NCI-H2107 (cell line): ENCODE measurements around the gene CLDN15.
"Not testable (repeated sequence)": the region's sequence is repeated elsewhere in the genome, so short reads cannot be mapped to it uniquely, and the experiment has no call there.

ENCODE experiments used
- DNase-seq: peaks from one replicate; lab custom pipeline; 2025; lab: John Stamatoyannopoulos, UW

The CLDN15 gene, protein sequence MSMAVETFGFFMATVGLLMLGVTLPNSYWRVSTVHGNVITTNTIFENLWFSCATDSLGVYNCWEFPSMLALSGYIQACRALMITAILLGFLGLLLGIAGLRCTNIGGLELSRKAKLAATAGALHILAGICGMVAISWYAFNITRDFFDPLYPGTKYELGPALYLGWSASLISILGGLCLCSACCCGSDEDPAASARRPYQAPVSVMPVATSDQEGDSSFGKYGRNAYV

DNA sequence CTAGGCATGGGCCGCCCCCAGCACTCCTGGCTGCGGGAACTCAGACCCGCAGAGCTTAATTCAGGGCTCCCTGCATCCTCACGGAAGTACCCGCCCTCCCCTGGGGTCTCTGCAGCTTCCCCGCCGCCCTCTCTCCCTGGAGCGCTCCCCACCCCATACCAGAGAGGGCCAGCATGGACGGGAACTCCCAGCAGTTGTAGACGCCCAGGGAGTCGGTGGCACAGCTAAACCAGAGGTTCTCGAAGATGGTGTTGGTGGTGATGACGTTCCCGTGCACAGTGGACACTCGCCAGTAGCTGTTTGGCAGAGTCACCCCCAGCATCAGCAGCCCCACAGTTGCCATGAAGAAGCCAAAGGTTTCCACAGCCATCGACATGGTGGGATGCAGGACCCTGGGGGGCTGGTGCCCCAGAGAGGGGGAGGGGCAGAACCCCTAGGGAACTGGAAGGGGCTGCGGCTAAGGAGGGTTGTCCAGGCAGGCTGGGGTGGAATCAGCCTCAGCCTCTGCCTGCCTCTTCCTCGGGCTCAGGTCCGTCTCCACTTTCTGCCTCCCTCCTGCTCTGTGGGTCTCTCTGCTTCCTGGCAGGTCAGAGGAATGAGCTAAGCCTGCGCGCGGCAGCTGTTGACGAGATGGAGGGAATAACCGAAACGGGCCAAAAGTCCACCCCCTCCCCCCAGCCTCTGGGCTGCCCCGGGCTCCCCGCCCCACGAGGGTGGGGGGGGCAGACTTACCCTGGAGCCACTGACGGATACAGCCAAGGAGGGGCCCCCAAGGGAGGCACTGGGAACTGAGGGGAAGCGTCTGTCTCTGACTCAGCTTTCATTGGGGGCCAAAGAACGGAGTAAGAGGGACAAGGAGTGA lies at the start of gene CLDN15:
Gene CLDN15, minus strand, starts transcription at position 597 of the 862 bp plus-strand sequence. Its CDS starts 221 bp downstream, at position 376.
- DNase-seq: no peak

DNA sequence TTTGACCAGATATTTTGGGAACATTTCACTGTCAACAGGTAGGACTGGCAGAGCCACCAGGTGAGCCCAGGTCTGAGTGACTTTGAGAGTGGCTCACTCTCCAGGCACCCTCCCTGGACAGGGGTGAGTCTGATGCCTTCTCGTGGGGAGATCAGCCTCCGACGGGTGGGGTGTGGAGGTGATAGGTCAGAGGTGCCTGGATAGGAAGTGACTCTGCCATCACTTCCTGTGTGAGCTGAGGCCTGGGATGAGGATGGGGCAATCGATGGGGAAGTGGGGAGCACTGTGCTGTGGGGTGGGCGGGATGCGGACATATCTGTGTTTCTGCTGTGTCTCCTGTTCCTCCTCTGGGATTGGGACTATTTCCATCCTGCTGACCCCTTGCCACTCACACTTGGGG lies 49.4 kb upstream of the CLDN15 start:
- no peak for DNase-seq

DNA sequence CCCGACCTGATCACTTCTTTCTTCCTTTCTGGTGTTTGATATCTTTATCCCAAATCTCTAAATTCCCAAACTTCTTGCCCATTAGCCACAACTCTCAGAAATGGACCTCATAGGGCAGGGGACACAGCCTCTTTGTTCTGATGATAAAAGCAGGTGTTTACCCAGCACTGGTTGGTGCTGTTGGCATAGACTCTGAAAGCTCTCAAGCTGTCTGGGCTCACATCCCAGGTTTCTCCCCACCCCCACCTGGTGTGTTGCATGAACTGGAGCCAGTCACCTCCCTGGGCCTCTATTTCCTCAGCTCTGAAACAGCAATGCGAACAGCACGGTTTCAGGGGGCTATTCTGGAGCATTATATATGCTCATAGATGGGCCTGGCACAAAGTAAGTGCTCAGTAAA lies 48.3 kb upstream of the CLDN15 start:
- not testable (repeated sequence) for DNase-seq

- no peak for DNase-seq
These were observed 47.6 kb upstream of the CLDN15 start for GRCh38 chr7:101285171-101285570.

DNA sequence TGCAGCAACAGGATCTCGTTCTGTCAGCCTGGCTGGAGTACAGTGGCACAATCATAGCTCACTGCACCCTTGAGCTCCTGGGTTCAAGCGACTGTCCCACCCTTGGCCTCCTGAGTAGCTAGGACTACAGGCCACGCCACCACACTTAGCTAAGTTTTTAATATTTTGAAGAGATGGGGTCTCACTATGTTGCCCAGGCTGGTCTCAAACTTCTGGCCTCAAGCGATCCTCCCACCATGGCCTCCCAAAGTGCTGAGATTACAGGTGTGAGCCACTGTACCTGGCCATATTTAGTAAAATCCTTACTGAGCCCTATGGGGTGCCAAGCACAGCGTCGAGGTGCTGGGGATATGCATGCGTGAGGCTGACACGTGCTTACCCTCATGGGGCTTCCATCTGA lies 43.3 kb upstream of the CLDN15 start:
- DNase-seq: not testable (repeated sequence)

GRCh38 chr7:101278461-101279292 lies 41.1 kb upstream of the CLDN15 start:
- DNase-seq: no peak

DNA sequence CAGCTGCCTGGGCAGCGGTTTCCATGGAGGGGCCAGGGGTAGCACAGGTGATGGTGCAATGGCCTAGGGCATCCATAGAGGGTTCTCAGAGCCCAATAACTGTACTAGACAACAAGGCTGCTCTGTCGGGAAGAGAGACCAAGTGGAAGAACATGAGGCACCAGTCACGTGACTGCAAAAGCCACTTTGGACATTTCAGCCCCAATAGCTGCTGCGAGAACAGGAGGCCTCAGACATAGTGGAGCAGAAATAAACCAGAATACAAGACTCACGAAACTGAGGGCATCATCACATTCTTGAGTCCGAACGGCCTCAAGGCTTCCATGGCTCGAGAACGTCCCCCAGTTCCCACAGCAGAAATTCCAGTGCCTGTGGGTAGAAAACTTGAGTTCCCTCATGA lies 39.6 kb upstream of the CLDN15 start:
- no peak for DNase-seq

DNA sequence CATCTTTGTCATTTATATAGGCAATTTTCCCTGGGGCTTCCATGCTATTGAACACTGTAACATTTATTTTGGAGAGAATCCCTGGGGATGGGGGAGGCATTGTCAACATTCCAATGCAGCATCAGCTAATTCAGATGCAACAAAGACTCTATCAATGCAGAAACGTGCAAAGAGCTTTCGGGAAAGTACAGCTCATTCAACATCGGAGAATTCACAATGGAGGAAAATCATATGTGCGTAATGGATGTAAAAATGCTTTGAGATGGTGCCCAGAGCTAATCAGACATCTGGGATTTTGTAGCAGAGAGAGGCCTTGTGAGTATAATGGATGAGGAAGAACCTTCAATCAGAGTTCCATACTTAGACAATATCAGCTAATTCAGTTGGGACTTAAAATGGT lies 35.6 kb upstream of the CLDN15 start:
- no peak for DNase-seq

DNA sequence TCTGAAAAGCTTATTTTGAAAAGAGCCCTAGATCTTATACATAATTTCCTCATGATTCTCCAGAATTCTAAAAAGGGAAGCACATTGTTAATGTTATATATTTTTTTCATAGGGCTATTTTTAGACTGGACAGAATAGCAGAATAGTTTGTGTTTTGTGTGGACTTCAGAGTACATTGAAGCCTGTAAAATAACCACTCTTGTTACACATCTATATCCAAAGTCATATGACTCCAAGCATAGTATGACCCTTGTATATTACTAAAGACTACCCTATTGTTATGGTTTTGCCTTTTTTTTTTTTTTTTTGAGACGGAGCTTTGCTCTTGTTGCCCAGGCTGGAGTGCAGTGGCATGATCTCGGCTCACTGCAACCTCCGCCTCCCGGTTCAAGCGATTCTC lies 33.4 kb upstream of the CLDN15 start:
- DNase-seq: no peak

DNA sequence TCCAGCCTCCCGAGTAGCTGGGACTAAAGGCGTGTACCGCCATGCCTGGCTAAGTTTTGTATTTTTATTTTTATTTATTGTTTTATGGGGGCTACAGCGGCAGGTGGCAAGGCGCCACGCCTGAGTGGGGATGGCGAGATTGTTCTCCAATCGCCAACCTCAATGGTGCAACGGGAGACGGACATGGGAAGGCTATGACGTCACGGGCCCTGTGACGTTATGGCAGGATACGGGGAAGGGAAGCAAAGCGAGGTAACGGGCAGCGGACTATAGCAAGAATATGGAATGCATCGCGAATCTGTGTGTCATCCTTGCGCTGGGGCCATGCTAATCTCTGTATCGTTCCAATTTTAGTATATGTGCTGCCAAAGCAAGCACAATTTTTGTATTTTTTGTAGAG lies 32.1 kb upstream of the CLDN15 start:
- DNase-seq: no peak

DNA sequence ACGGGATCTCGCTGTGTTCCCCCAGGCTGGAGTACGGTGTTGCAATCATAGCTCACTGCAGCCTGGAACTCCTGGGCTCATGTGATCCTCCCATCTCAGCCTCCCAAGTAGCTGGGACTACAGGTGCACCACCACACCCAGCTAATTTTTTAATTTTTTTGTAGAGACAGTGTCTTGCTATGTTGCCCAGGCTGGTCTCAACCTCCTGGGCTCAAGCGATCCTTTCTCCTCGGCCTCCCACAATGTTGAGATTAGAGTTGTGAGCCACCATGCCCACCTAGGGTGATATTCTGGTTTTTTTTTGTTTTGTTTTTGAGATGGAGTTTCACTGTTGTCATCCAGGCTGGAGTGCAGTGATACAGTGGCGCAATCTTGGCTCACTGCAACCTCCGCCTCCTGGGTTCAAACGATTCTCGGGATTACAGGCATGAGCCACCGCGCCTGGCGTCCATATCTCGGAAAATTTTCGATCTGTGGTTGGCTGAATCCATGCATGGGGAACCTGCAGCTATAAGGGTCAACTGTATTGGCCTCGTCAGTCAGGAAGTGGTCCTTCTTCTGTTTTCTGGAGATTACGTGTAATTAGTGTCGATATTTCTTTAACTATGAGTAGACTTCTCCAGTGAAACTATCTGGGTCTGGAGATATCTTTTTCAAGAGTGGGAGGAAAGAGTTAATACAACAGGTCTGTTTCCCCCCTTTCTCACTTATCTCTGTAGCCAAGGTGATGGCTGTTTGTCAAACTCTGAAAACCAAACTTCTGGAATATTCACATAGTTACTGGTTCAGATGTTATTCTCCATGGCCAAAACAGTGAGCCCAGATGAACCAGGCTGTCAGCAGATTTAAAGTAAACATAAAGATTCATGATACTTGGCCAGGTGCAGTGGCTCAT lies 28.3 kb upstream of the CLDN15 start:
- DNase-seq: no peak

DNA sequence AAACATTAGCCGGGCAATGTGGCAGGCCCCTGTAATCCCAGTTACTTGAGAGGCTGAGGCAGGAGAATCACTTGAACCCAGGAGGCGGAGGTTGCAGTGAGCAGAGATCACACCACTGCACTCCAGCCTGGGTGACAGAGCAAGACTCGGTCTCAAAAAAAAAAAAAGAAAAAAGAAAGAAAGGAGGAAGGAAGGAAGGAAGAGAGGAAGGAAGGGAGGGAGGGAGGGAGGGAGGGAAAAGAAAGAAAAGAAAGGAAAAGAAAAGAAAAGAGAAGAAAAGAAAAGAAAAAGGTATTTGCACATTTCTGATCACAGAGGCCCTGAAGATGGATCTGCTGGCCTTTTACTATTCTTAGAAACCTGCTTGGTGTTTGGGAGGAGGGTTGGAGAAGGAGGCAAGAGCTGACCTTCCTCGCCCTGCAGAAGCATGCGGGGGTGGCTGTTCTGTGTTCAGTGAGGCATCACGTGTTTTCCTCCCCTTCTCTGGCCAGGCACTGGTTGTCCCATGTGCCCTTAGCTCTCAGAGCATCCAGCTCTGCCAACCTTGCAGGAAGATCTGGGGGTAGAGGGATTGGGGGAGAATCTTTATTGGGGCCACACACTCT lies 26.6 kb upstream of the CLDN15 start:
- not testable (repeated sequence) for DNase-seq

GRCh38 chr7:101258243-101258731 lies 20.7 kb upstream of the CLDN15 start:
- DNase-seq: no peak

DNA sequence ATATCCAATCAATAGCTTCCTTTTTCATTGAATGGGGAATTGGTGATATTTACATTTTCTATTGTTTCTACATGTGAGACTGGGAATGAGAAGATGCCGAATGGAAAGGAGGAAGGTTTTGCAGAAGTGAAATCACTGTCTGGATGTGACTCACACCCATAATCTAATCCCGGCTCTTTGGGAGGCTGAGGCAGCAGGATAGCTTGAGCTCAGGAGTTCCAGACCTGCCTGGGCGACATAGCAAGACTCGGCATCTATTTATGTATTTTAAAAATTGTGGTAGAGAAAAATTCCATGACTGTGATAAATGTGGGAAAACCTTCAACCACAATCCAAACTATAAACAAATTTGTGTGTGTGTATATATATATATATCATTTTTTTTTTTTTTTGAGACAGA lies 18.2 kb upstream of the CLDN15 start:
- DNase-seq: no peak

DNA sequence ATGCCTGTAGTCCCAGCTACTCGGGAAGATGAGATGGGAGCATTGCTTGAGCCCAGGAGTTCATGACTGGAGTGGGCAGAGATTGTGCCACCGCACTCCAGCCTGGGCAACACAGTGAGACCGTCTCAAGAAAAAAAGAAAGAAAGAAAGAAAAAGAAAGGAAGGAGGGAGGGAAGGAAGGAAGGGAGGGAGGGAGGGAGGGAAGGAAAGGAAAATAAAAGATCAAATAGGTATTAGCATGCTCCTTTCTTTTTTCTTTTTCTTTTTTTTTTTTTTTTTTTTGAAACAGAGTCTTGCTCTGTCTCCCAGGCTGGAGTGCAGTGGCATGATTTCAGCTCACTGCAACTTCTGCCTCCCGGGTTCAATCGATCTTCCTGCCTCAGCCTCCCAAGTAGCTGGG lies 15.6 kb upstream of the CLDN15 start:
- DNase-seq: not testable (repeated sequence)

DNA sequence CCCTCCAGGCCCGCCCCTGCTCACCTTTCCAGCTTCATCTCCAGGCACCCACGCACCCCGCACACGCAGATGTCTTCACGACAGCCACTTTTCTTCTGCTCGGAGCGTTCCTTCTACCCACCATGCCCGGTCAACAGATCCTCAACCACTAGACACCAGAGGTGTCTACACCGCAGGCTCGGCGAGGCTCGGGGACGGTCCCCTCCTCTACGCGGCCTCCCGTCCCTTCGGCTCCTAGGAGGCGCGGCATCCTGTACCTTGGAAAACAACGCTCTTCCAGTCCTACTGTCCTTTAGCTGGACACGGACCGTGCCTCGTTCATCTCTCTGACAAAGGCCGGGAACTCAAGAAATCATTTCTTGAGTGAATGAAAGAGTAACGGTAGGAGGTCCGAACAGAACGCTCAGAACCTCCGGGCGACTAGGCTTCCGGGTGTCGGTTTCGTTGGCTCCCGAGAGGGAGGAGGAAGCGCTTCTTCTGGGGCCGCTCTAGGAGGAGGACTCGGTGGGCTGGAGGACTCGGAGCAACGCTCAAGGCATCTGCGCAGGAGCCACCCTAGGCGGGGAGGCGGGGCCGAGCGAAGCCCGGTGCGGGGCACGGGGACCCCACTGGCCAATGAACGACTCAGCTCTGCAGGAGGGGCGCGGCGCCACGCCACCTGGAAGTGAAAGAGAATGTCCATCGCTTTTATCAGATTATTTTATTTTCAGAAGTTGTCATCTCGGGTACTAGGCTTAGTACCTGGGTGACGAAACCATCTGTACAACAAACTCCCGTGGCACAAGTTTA lies 14.5 kb upstream of the CLDN15 start:
- peak; percentile 97 for DNase-seq

- no peak for DNase-seq
These were observed 12.7 kb upstream of the CLDN15 start for GRCh38 chr7:101250324-101250723.

DNA sequence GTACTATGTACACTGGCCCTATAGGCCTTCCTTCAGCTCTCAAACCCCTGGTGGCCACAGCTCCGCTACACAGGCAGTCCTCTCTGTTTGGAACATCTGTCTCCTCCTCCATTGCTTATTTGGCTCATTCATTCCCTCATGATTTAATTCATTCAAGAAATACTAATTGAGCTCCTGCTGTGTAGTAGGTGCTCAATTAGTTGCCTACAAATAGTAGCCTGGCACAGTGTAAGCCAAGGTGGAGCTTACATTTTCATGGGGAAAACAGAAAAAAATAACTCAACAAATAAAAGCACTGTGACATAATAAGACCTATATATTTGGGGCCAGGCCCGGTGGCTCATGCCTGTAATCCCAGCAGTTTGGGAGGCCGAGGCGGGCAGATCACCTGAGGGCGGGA lies 10.7 kb upstream of the CLDN15 start:
- DNase-seq: no peak

GRCh38 chr7:101245147-101245668 lies 7.6 kb upstream of the CLDN15 start:
- DNase-seq: no peak
